B cell (primary cell): ENCODE measurements around the gene KCNJ6. TPM values are rescaled to one million over a fixed set of nuclear protein-coding genes. Genes with fewer than 3 reads are reported as not detected.

Experiments used
- ATAC-seq: fragments of 200-7000 bp; cut with Tn5 transposase; one replicate; pipeline ENCODE4 v1.10.0; 2021; ENCODE audit warnings: low read depth, mild to moderate bottlenecking, moderate number of reproducible peaks, moderate library complexity
- CTCF ChIA-PET: fragments of 350-600 bp; sonication (Branson Sonifier 250); formaldehyde crosslinking; loops from one replicate; lab custom pipeline; 2021; ENCODE audit warnings: antibody characterized with exemption, inconsistent platforms; lab: Charles Lee
- POLR2A ChIA-PET: fragments of 350-600 bp; sonication (Branson Sonifier 250); formaldehyde crosslinking; loops from one replicate; lab custom pipeline; 2021; ENCODE audit warnings: antibody characterized with exemption; lab: Charles Lee
- DNase-seq: peaks from one replicate; pipeline ENCODE4 v3.0.0; 2013
- H2AFZ ChIP-seq: 2 replicates; pipeline ENCODE4 v1.6.1; 2012; ENCODE audit warnings: mild to moderate bottlenecking, low read depth, low read length; ENCODE audit not compliant: insufficient read depth, poor library complexity, severe bottlenecking
- H3K27ac ChIP-seq, 2 donors: 1 replicate in 1 of 2; 2 replicates in 1 of 2; pipeline ENCODE4 v1.5.1; 2012 to 2013; ENCODE audit warnings: low read length in 2 of 2, mild to moderate bottlenecking in 2 of 2, moderate library complexity in 1 of 2
- H3K27me3 ChIP-seq, 4 experiments: fragments of 200-600 bp in 1 of 4; sonication (generic) in 1 of 4; replicated peaks in 1 of 4; 1 replicate in 2 of 4; 2 replicates in 2 of 4; pipeline versions ENCODE4 v1.6.1 to v1.7.0; 2013 to 2016; ENCODE audit warnings: low read length in 3 of 4, mild to moderate bottlenecking in 2 of 4, mixed read lengths in 1 of 4, moderate library complexity in 1 of 4; ENCODE audit not compliant: insufficient read depth in 4 of 4, control insufficient read depth in 3 of 4; ENCODE audit errors: control extremely low read depth in 1 of 4
- H3K36me3 ChIP-seq, 2 experiments: replicated peaks in 1 of 2; 1 replicate in 1 of 2; 2 replicates in 1 of 2; pipeline versions ENCODE4 v1.6.1 to v1.7.1; 2013; ENCODE audit warnings: low read length in 1 of 2; ENCODE audit not compliant: insufficient read depth in 2 of 2, control insufficient read depth in 1 of 2; ENCODE audit errors: control extremely low read depth in 1 of 2, extremely low read depth in 1 of 2
- H3K4me1 ChIP-seq, 2 donors: fragments of 200-600 bp in 1 of 2; sonication (generic) in 1 of 2; 1 replicate in 1 of 2; 2 replicates in 1 of 2; pipeline versions ENCODE4 v1.5.1 to v1.6.1; 2013 to 2017; ENCODE audit warnings: low read length in 2 of 2; ENCODE audit not compliant: control insufficient read depth in 2 of 2, insufficient read depth in 2 of 2
- H3K4me2 ChIP-seq: replicated peaks from 2 replicates; pipeline ENCODE3; 2012; ENCODE audit warnings: mild to moderate bottlenecking, low read depth, low read length; ENCODE audit not compliant: poor library complexity, severe bottlenecking
- H3K4me3 ChIP-seq, 5 experiments: fragments of 200-600 bp in 1 of 5; sonication (generic) in 1 of 5; 1 replicate in 3 of 5; 2 replicates in 2 of 5; pipeline versions ENCODE4 v1.5.1 to v1.7.0; 2011 to 2016; ENCODE audit warnings: low read length in 4 of 5, mild to moderate bottlenecking in 4 of 5, low read depth in 2 of 5, control low read depth in 1 of 5, moderate library complexity in 1 of 5; ENCODE audit not compliant: insufficient read depth in 1 of 5; ENCODE audit errors: control extremely low read depth in 1 of 5, extremely low read depth in 1 of 5
- H3K79me2 ChIP-seq: fragments of 200-600 bp; sonication (generic); one replicate; pipeline ENCODE4 v1.6.0; 2016; ENCODE audit warnings: low read length; ENCODE audit not compliant: control insufficient read depth, insufficient read depth
- H3K9ac ChIP-seq: fragments of 200-600 bp; sonication (generic); 2 replicates; pipeline ENCODE4 v1.6.1; 2017; ENCODE audit warnings: mild to moderate bottlenecking, low read length, moderate library complexity
- H3K9me3 ChIP-seq, 3 donors: one replicate each; pipeline versions ENCODE4 v1.6.1 to v1.7.1; 2013; ENCODE audit warnings: low read length in 2 of 3; ENCODE audit not compliant: control insufficient read depth in 2 of 3, insufficient read depth in 1 of 3; ENCODE audit errors: control extremely low read depth in 1 of 3
- H4K20me1 ChIP-seq: 2 replicates; pipeline ENCODE4 v1.6.0; 2012; ENCODE audit warnings: mild to moderate bottlenecking, low read length; ENCODE audit not compliant: insufficient read depth, control insufficient read depth, poor library complexity, severe bottlenecking
- H3K27ac Mint-ChIP-seq: one replicate; pipeline ENCODE4 v1.8.0; 2021; ENCODE audit warnings: mixed read lengths
- H3K27me3 Mint-ChIP-seq: one replicate; pipeline ENCODE4 v1.8.0; 2021; ENCODE audit warnings: mixed read lengths
- H3K4me1 Mint-ChIP-seq: one replicate; pipeline ENCODE4 v1.8.0; 2021; ENCODE audit warnings: mixed read lengths
- H3K4me3 Mint-ChIP-seq: one replicate; pipeline ENCODE4 v1.8.0; 2021; ENCODE audit warnings: mixed read lengths
- H3K9me3 Mint-ChIP-seq: one replicate; pipeline ENCODE4 v1.8.0; 2022; ENCODE audit warnings: mixed read lengths; ENCODE audit not compliant: insufficient read depth
- EZH2 ChIP-seq: IDR thresholded peaks from 2 replicates; pipeline ENCODE4 v1.6.1; 2012; ENCODE audit warnings: borderline replicate concordance, low read depth, mild to moderate bottlenecking, moderate library complexity, low read length; ENCODE audit not compliant: insufficient read depth, poor library complexity, severe bottlenecking
- whole genome bisulfite sequencing: methylation state at CpG from one replicate; pipeline ENCODE4 v1.1.5; 2013; ENCODE audit warnings: missing lambda C conversion rate; ENCODE audit not compliant: insufficient coverage; 5-methylcytosine and 5-hydroxymethylcytosine counted together
- intact Hi-C: fragments of 100-400 bp; cut with micrococcal nuclease; formaldehyde crosslinking; loops from one replicate; pipeline ENCODE4 v1.10.0; 2022
- polyA plus RNA-seq: library from polyadenylated mRNA; depleted of rRNA; stranded (reverse); fragments of >200 nt; gene quantifications from 2 replicates; pipeline ENCODE4 v1.2.3, GENCODE V29; 2012
- total RNA-seq, 2 donors: library from RNA; stranded (reverse); fragments of 120-200 nt in 1 of 2; gene quantifications; 1 replicate in 1 of 2; 2 replicates in 1 of 2; pipeline versions ENCODE4 v1.2.3 to v1.2.4, GENCODE V29; 2013 to 2022
- TF ChIP-seq, protein P1 (sequence below): fragments of 200-600 bp; IDR thresholded peaks from one replicate; pipeline ENCODE4 v1.8.0; 2022; ENCODE audit warnings: antibody characterized with exemption, mild to moderate bottlenecking

Gene KCNJ6
- total and polyA plus RNA-seq, 2 donors (not counting 1 experiment from before 2014, with no cell fraction given), result not detected

DNA sequence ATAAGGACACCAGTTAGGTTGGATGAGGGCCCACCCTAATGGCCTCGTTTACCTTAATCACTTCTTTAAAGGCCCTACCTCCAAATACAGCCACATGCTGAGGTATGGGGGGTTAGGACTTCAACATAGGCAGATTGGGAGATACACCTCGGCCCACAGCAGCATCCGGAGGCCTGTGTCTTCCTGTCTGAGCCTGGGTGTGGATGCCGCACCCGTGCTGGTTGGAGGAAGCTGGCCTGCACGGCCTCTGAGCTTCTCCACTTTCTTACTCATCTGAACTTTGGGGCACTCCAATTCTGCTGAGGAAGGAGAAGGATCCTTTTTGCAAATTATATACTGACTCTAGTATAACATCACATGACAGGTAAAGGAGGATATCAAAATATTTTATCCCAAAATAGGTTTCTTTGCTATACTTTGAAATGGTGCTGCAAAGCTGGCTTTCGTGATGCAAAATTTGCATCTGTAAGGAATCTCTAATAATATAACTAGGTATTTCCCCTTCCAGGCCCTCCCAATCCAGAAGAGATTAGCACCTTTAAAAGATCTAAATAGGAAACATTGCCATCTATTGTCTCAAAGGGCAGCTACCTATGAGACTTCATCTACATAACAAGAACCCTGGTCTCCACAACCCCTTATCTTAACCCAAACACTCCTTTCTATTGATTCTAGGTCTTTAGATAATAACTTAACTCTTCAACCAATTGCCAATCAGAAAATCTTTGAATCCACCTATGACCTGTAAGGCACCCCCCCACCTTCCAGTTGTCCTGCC lies 247.6 kb downstream of the KCNJ6 start:
- ATAC-seq (no peak), DNase-seq (no peak)
- no peak overlapping the region for H3K4me2 ChIP-seq
- no peaks in the 10 kb centered on the region for H3K79me2 ChIP-seq
- H3K27ac ChIP-seq, result no peak overlapping the region
- no peak overlapping the region for H3K4me3 ChIP-seq
- Mint-ChIP-seq H3K27me3 (peaks cover 23% of the 10 kb centered on the region), H3K4me3 (no peak overlapping the region), H3K27ac (no peak overlapping the region), H3K4me1 (no peaks in the 10 kb centered on the region), H3K9me3 (no peaks in the 10 kb centered on the region)
- H3K9ac ChIP-seq, result no peak overlapping the region
- no peaks in the 10 kb centered on the region for H3K9me3 ChIP-seq
- no peaks in the 10 kb centered on the region for H3K36me3 ChIP-seq
- whole genome bisulfite sequencing, result 72% methylated on average over 2 of the region's 7 CpGs
- no peak overlapping the region for H2AFZ ChIP-seq
- POLR2A ChIA-PET, result no interaction called here
- intact Hi-C loops, result no loop called here
- CTCF ChIA-PET, result no interaction called here
- no peaks in the 10 kb centered on the region for H3K4me1 ChIP-seq
- no peaks in the 10 kb centered on the region for H4K20me1 ChIP-seq
- TF ChIP-seq EZH2, result no peak
- TF ChIP-seq, protein P1, sequence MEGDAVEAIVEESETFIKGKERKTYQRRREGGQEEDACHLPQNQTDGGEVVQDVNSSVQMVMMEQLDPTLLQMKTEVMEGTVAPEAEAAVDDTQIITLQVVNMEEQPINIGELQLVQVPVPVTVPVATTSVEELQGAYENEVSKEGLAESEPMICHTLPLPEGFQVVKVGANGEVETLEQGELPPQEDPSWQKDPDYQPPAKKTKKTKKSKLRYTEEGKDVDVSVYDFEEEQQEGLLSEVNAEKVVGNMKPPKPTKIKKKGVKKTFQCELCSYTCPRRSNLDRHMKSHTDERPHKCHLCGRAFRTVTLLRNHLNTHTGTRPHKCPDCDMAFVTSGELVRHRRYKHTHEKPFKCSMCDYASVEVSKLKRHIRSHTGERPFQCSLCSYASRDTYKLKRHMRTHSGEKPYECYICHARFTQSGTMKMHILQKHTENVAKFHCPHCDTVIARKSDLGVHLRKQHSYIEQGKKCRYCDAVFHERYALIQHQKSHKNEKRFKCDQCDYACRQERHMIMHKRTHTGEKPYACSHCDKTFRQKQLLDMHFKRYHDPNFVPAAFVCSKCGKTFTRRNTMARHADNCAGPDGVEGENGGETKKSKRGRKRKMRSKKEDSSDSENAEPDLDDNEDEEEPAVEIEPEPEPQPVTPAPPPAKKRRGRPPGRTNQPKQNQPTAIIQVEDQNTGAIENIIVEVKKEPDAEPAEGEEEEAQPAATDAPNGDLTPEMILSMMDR, result no peak
- H3K27me3 ChIP-seq, result peaks cover 0 to 3% (median under 1%) of the 10 kb centered on the region in 4 experiments

GRCh38 chr21:37667380-37667779 lies 248.9 kb downstream of the KCNJ6 start:
- Histone ChIP-seq H3K79me2 (no peaks in the 10 kb centered on the region), H3K4me2 (no peak overlapping the region), H3K9ac (no peak overlapping the region), H4K20me1 (no peaks in the 10 kb centered on the region), H3K27me3 (no peaks in the 10 kb centered on the region), H3K4me3 (no peak overlapping the region), H3K4me1 (no peaks in the 10 kb centered on the region), H3K9me3 (no peaks in the 10 kb centered on the region), H3K27ac (no peak overlapping the region), H3K36me3 (no peaks in the 10 kb centered on the region), H2AFZ (no peak overlapping the region)
- Mint-ChIP-seq H3K27me3 (peaks cover 14% of the 10 kb centered on the region), H3K9me3 (peaks cover under 1% of the 10 kb centered on the region), H3K4me1 (no peaks in the 10 kb centered on the region), H3K27ac (no peak overlapping the region), H3K4me3 (no peak overlapping the region)
- ATAC-seq (no peak), DNase-seq (no peak)
- CTCF ChIA-PET, result no interaction called here
- intact Hi-C loops, result no loop called here
- TF ChIP-seq EZH2, result no peak
- TF ChIP-seq, protein P1, result no peak
- POLR2A ChIA-PET, result no interaction called here
- WGBS, result 96% methylated on average over 12 of the region's 19 CpGs
